HFF-Myc (cell line): ENCODE data around the gene BCAS3.

Experiments
- DNase-seq: peaks from one replicate; pipeline ENCODE4 v3.0.0-alpha.2; 2011; ENCODE audit warnings: low read depth; ENCODE audit errors: extremely low read depth
- H3K4me3 ChIP-seq: replicated peaks from 2 replicates; pipeline ENCODE4 v1.5.1; 2011; ENCODE audit warnings: low read depth, mild to moderate bottlenecking, control low read depth, low read length
- CTCF ChIP-seq: IDR thresholded peaks from 2 replicates; pipeline ENCODE4 v1.5.1; 2012; ENCODE audit warnings: mild to moderate bottlenecking, low read depth, low read length, control low read depth; ENCODE audit errors: missing control alignments

BCAS3 gene

DNA sequence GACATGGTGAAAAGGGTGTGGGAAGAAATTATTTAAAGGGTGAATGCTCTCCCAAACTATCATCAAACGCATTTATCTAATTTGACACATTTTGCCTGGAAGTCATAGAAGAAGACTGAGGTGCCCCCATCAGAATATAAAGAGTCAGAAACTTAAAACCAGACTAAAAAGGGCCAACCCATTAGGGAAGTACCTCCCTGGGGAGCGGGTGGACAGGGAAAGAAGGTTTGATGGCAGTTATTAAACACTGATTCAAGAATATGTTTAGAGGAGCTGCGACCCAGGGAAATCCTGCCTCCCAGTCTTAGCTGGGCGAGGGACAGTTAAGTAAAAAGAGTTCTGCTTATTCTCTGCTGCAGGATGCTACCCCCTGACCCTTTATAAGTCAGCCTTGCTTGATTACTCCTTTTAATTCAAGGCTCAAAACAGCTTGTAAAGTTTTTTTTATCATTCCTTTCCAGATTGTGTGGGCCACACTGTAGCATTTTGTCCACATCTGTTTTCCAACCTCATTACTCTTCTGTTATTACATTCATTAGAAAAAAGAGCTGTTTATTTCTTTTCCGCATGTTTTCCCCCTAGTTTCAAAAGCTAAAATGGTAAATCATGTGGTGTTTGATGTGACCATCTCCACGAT is 583.5 kb downstream of the BCAS3 start:
- no peak overlapping the region for H3K4me3 ChIP-seq
- DNase-seq = no peak
- TF ChIP-seq CTCF = no peak

GRCh38 chr17:61265397-61265796 is 587.7 kb downstream of the BCAS3 start:
- no peak for DNase-seq
- TF ChIP-seq CTCF = no peak
- H3K4me3 ChIP-seq = no peak overlapping the region

DNA sequence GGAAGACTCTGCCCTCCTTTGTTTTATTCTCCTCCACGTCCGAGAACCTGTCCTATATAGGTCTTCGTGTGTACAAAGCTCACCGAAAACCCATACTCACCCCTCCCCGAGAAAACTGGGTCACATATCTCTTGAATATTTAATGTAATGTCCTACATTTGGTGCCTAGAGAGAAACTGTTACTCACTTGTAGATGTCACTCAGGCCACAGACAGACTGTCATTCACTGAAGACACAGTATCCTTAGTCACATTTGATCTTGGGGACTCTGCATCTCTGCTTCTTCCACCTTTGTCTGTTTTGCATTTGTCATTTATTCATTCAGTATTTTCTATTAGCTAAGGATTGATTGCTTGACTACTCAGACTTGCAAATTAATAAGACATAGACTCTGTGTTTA is 590.2 kb downstream of the BCAS3 start:
- DNase-seq = no peak
- TF ChIP-seq CTCF = no peak
- no peak overlapping the region for H3K4me3 ChIP-seq

DNA sequence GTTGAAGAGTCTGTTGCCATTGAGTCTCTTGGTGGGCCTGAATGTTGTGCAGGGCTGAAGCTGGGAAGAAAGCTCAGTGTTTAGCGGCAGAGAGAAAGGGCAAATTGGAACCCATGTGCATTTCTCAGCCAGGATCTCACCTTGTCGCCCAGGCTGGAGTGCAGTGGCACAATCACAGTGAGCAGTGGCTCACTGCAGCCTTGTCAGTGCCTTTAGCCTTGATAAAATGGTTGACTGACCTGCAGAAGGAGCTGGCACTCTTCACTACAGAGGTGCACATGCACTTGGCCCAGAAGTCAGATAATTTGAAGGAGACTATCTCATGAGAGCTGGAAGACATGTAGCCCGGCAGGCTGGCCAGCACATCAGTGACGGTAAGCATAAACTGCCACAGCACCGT is 597.7 kb downstream of the BCAS3 start:
- no peak overlapping the region for H3K4me3 ChIP-seq
- no peak for DNase-seq
- no peak for TF ChIP-seq CTCF

- DNase-seq = no peak
- TF ChIP-seq CTCF = no peak
- no peak overlapping the region for H3K4me3 ChIP-seq
Observed at GRCh38 chr17:61276806-61277205, 599.2 kb downstream of the BCAS3 start.

- TF ChIP-seq CTCF = no peak
- H3K4me3 ChIP-seq = no peak overlapping the region
- no peak for DNase-seq
Observed at GRCh38 chr17:61279476-61280145, 602.0 kb downstream of the BCAS3 start.
